Caco-2 (cell line): ENCODE results near the gene CYCS. TPM values are rescaled to one million over a fixed set of nuclear protein-coding genes. Genes with fewer than 3 reads are reported as not detected.

Experiments used
- BruUV-seq: library from RNA; stranded (reverse); fragments of 400-500 nt; replicated peaks from 2 replicates; lab custom pipeline; 2021; lab: Mats Ljungman, UMichigan
- CTCF ChIA-PET: fragments of 300-600 bp; sonication (Branson Sonifier 250); formaldehyde crosslinking; loops from one replicate; lab custom pipeline; 2022; ENCODE audit warnings: antibody characterized with exemption; lab: Charles Lee
- POLR2A ChIA-PET: fragments of 300-600 bp; sonication (Branson Sonifier 250); formaldehyde crosslinking; loops from one replicate; lab custom pipeline; 2022; ENCODE audit warnings: antibody characterized with exemption; lab: Charles Lee
- DNase-seq, 2 experiments: peaks; one replicate each; pipeline versions ENCODE4 v3.0.0 to v3.0.0-alpha.2; 2020 to 2022
- H3K27me3 ChIP-seq: replicated peaks from 2 replicates; pipeline ENCODE4 v1.6.0; 2011; ENCODE audit warnings: low read length; ENCODE audit not compliant: control insufficient read depth, insufficient read depth
- H3K36me3 ChIP-seq: 2 replicates; pipeline ENCODE4 v1.5.1; 2011; ENCODE audit warnings: low read length; ENCODE audit not compliant: control insufficient read depth, insufficient read depth
- H3K4me1 ChIP-seq: fragments of 250-450 bp; sonication (Bioruptor Pico); 2 replicates; pipeline ENCODE4 v1.5.1; 2020; ENCODE audit warnings: mild to moderate bottlenecking
- H3K4me3 ChIP-seq: 2 replicates; pipeline ENCODE4 v1.5.1; 2011; ENCODE audit warnings: low read depth, mild to moderate bottlenecking, control low read depth, low read length
- H3K9me3 ChIP-seq: fragments of 250-450 bp; sonication (Bioruptor Pico); 2 replicates; pipeline ENCODE4 v1.5.1; 2020; ENCODE audit warnings: mild to moderate bottlenecking, moderate library complexity
- H3K27ac Mint-ChIP-seq: one replicate; pipeline ENCODE4 v1.8.0; 2022; ENCODE audit warnings: mixed read lengths; ENCODE audit not compliant: unreplicated experiment
- H3K27me3 Mint-ChIP-seq: one replicate; pipeline ENCODE4 v1.8.0; 2022; ENCODE audit warnings: mixed read lengths; ENCODE audit not compliant: insufficient read depth, unreplicated experiment
- H3K36me3 Mint-ChIP-seq: one replicate; pipeline ENCODE4 v1.8.0; 2022; ENCODE audit warnings: mild to moderate bottlenecking, mixed read lengths; ENCODE audit not compliant: insufficient read depth, unreplicated experiment
- H3K4me1 Mint-ChIP-seq: one replicate; pipeline ENCODE4 v1.8.0; 2022; ENCODE audit warnings: low read depth, mixed read lengths; ENCODE audit not compliant: unreplicated experiment
- H3K4me3 Mint-ChIP-seq: one replicate; pipeline ENCODE4 v1.8.0; 2022; ENCODE audit warnings: mild to moderate bottlenecking, moderate library complexity, mixed read lengths; ENCODE audit not compliant: unreplicated experiment
- H3K9me3 Mint-ChIP-seq: one replicate; pipeline ENCODE4 v1.8.0; 2022; ENCODE audit warnings: mixed read lengths; ENCODE audit not compliant: unreplicated experiment
- CTCF ChIP-seq, 2 experiments: fragments of 200-600 bp in 1 of 2; IDR thresholded peaks; 1 replicate in 1 of 2; 2 replicates in 1 of 2; pipeline versions ENCODE4 v1.5.1 to v1.8.0; 2011 to 2022; ENCODE audit warnings: antibody characterized with exemption in 1 of 2, control low read depth in 1 of 2, inconsistent platforms in 1 of 2, low read depth in 1 of 2, low read length in 1 of 2, mild to moderate bottlenecking in 1 of 2, moderate library complexity in 1 of 2; ENCODE audit not compliant: insufficient read depth in 1 of 2, severe bottlenecking in 1 of 2, unreplicated experiment in 1 of 2
- intact Hi-C: fragments of 100-400 bp; cut with micrococcal nuclease; formaldehyde crosslinking; loops from one replicate; pipeline ENCODE4 v1.10.0; 2022; ENCODE audit not compliant: unreplicated experiment
- total RNA-seq: library from RNA; stranded (reverse); gene quantifications from 2 replicates; pipeline ENCODE4 v1.2.3, GENCODE V29; 2022

Gene CYCS
- total RNA-seq, 1 experiment from 2014 or later = 156 TPM

GRCh38 chr7:25105911-25106310 is 19.1 kb downstream of the CYCS start:
- peaks cover 6% of the 10 kb centered on the region for H3K9me3 ChIP-seq
- peaks cover 10% of the 10 kb centered on the region for H3K9me3 Mint-ChIP-seq
- H3K36me3 ChIP-seq = no peaks in the 10 kb centered on the region
- H3K27me3 Mint-ChIP-seq = no peaks in the 10 kb centered on the region
- intact Hi-C loops = no loop called here
- H3K27ac Mint-ChIP-seq = no peak overlapping the region
- CTCF ChIA-PET = no interaction called here
- no peaks in the 10 kb centered on the region for H3K27me3 ChIP-seq
- no peaks in the 10 kb centered on the region for H3K4me1 Mint-ChIP-seq
- BruUV-seq = no TSS peak
- H3K4me3 Mint-ChIP-seq = no peak overlapping the region
- no peak for DNase-seq
- H3K4me3 ChIP-seq = no peak overlapping the region
- H3K36me3 Mint-ChIP-seq = peaks cover 13% of the 10 kb centered on the region
- H3K4me1 ChIP-seq = 0 out of 2 replicates have a peak, but pooled peaks cover 3% of the 10 kb centered on the region
- no peak for TF ChIP-seq CTCF (IDR thresholded peaks at IDR 0.05; ENCODE audit: insufficient read depth in 1 of 2, low read depth in 1 of 2, low read length in 1 of 2, severe bottlenecking in 1 of 2, unreplicated experiment in 1 of 2)
- POLR2A ChIA-PET = no interaction called here

- no peaks in the 10 kb centered on the region for H3K27me3 ChIP-seq
- 0 out of 2 replicates have a peak, but pooled peaks cover 3% of the 10 kb centered on the region for H3K4me1 ChIP-seq
- Mint-ChIP-seq H3K27ac (no peak overlapping the region), H3K27me3 (no peaks in the 10 kb centered on the region), H3K36me3 (no peaks in the 10 kb centered on the region), H3K9me3 (no peaks in the 10 kb centered on the region), H3K4me1 (no peaks in the 10 kb centered on the region), H3K4me3 (no peak overlapping the region)
- H3K9me3 ChIP-seq = no peaks in the 10 kb centered on the region
- no peak for DNase-seq
- no TSS peak for BruUV-seq
- no peak overlapping the region for H3K4me3 ChIP-seq
- TF ChIP-seq CTCF (IDR thresholded peaks at IDR 0.05; ENCODE audit: insufficient read depth in 1 of 2, low read depth in 1 of 2, low read length in 1 of 2, severe bottlenecking in 1 of 2, unreplicated experiment in 1 of 2) = no peak
- intact Hi-C loops = no loop called here
- ChIA-PET CTCF (no interaction called here), POLR2A (no interaction called here)
- H3K36me3 ChIP-seq = no peaks in the 10 kb centered on the region
Measured at GRCh38 chr7:25103773-25104172, 21.3 kb downstream of the CYCS start.

GRCh38 chr7:25101817-25102216 is 23.2 kb downstream of the CYCS start:
- H3K4me3 ChIP-seq = no peak overlapping the region
- DNase-seq = no peak
- Mint-ChIP-seq H3K4me3 (no peak overlapping the region), H3K27ac (no peak overlapping the region), H3K27me3 (peaks cover 2% of the 10 kb centered on the region), H3K4me1 (peaks cover 5% of the 10 kb centered on the region), H3K36me3 (no peaks in the 10 kb centered on the region), H3K9me3 (peaks cover 7% of the 10 kb centered on the region)
- 0 out of 2 replicates have a peak, but pooled peaks cover 3% of the 10 kb centered on the region for H3K4me1 ChIP-seq
- no TSS peak for BruUV-seq
- H3K36me3 ChIP-seq = no peaks in the 10 kb centered on the region
- ChIA-PET POLR2A (no interaction called here), CTCF (interaction anchor here (0.6 to 1.2 kb wide), 3 partner anchors 13 to 290 kb away, joined by 3 read pairs; no protein-coding TSS in a partner anchor)
- intact Hi-C loops = no loop called here
- no peaks in the 10 kb centered on the region for H3K9me3 ChIP-seq
- no peak for TF ChIP-seq CTCF (IDR thresholded peaks at IDR 0.05; ENCODE audit: insufficient read depth in 1 of 2, low read depth in 1 of 2, low read length in 1 of 2, severe bottlenecking in 1 of 2, unreplicated experiment in 1 of 2)
- H3K27me3 ChIP-seq = no peaks in the 10 kb centered on the region
